ENCODE measurements around the gene ACSBG1.

The ACSBG1 gene

DNA sequence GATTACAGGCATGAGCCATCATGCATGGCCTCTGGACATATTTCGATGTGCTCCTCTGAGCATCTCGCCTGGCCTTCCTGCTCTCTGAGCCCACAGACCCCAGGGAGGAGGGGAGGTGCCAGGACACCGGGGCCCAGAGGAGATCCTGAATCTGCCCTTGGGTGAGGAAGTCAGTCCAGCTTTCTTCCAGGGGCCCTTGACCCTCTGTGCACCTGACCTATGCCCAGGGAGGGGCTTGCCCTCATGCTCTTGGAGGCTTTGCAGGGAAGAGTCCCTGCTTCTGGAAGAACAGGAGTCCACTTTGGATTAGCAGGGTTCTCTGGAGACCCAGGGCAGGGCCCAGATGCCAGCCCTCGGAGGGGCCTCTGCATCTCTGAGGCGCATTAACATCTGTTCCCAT lies 1.4 kb downstream of the ACSBG1 start:
- TF ChIP-seq, protein P1, sequence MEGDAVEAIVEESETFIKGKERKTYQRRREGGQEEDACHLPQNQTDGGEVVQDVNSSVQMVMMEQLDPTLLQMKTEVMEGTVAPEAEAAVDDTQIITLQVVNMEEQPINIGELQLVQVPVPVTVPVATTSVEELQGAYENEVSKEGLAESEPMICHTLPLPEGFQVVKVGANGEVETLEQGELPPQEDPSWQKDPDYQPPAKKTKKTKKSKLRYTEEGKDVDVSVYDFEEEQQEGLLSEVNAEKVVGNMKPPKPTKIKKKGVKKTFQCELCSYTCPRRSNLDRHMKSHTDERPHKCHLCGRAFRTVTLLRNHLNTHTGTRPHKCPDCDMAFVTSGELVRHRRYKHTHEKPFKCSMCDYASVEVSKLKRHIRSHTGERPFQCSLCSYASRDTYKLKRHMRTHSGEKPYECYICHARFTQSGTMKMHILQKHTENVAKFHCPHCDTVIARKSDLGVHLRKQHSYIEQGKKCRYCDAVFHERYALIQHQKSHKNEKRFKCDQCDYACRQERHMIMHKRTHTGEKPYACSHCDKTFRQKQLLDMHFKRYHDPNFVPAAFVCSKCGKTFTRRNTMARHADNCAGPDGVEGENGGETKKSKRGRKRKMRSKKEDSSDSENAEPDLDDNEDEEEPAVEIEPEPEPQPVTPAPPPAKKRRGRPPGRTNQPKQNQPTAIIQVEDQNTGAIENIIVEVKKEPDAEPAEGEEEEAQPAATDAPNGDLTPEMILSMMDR (IDR thresholded peaks at IDR 0.05; ENCODE audit: insufficient read depth, low read length, missing control alignments), result no peak
- DNase-seq (ENCODE audit: low read depth, low spot score), result no peak
- ChIA-PET POLR2A (no interaction called here), CTCF (interaction anchor here (13.2 kb wide), 1 partner anchor 123 kb away, joined by 352 read pairs; no protein-coding TSS in a partner anchor)
- no peak overlapping the region for H3K4me3 ChIP-seq (ENCODE audit: low read depth, low read length)

- ChIA-PET POLR2A (no interaction called here), CTCF (interaction anchor here (1.0 to 3.5 kb wide), 3 partner anchors 11 to 33 kb away, joined by 3 to 24 read pairs (median 14); no protein-coding TSS in a partner anchor)
- no peak for DNase-seq (ENCODE audit: low read depth, low spot score)
- TF ChIP-seq, protein P1 (IDR thresholded peaks at IDR 0.05; ENCODE audit: insufficient read depth, low read length, missing control alignments), result no peak
- no peak overlapping the region for H3K4me3 ChIP-seq (ENCODE audit: low read depth, low read length)
Observed at GRCh38 chr15:78229431-78230406, 4.6 kb downstream of the ACSBG1 start.

DNA sequence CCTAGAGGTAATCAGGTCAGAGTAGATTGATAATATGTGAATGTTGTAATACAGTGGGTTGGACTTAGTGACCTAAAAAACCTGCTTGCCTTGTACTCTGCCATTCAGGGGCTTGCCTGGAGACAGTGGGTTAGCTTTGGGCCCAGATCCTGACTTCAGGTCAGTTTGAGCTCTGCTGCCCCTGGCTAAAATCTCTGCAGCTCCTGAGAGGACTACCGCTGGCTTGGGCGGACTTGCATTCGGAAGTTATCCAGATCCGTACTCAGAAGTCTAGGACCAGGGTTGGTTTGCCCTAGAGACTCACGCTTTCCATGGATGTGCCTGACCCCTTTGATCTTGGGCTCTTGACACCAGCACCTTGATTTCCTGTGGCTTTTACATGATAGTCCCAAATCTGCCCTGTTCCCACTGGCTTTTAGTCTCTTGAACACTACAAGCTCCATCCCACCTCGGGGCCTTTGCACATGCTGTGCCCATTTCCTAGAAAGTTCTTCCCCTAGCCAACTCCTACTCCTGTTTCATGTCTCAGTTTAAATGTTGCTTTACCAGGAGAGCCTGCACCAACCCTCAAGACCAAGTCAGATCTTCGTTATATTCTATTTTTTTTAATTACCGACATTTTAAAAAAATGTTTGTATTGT lies 5.9 kb downstream of the ACSBG1 start:
- ChIA-PET CTCF (interaction anchor here (0.7 to 3.5 kb wide), 4 partner anchors 12 to 114 kb away, joined by 3 to 24 read pairs (median 4); no protein-coding TSS in a partner anchor), POLR2A (no interaction called here)
- DNase-seq (ENCODE audit: low read depth, low spot score), result no peak
- H3K4me3 ChIP-seq (ENCODE audit: low read depth, low read length), result no peak overlapping the region
- TF ChIP-seq, protein P1 (IDR thresholded peaks at IDR 0.05; ENCODE audit: insufficient read depth, low read length, missing control alignments), result no peak

GRCh38 chr15:78225783-78226541 lies 8.4 kb downstream of the ACSBG1 start:
- TF ChIP-seq, protein P1 (IDR thresholded peaks at IDR 0.05; ENCODE audit: insufficient read depth, low read length, missing control alignments), result no peak
- ChIA-PET POLR2A (no interaction called here), CTCF (interaction anchor here (1.0 to 3.7 kb wide), 2 partner anchors 14 to 31 kb away, joined by 3 to 18 read pairs; no protein-coding TSS in a partner anchor)
- DNase-seq (ENCODE audit: low read depth, low spot score), result no peak
- H3K4me3 ChIP-seq (ENCODE audit: low read depth, low read length), result no peak overlapping the region

DNA sequence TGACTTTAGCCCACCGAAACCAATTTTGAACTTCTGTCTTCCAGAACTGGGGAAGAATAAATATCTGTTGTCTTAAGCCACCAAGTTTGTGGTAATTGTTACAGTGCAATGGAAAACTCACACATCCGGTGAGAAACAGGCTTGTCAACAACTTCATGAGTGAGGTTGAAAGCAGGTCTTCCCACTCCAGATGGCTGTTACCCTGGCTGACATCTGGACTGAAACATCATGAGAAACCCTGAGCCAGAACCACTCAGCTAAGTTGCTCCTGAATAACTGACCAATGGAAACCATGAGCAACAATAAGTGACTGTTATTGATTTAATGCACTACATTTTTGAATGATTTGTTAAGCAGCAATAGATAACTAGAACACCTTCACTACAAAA lies 10.3 kb downstream of the ACSBG1 start:
- ChIA-PET CTCF (interaction anchor here (1.0 to 3.7 kb wide), 6 partner anchors 12 to 257 kb away, joined by 3 to 18 read pairs (median 4); partner anchors contain the start of gene CIB2), POLR2A (no interaction called here)
- TF ChIP-seq, protein P1 (IDR thresholded peaks at IDR 0.05; ENCODE audit: insufficient read depth, low read length, missing control alignments), result no peak
- no peak overlapping the region for H3K4me3 ChIP-seq (ENCODE audit: low read depth, low read length)
- no peak for DNase-seq (ENCODE audit: low read depth, low spot score)
